SKM-1 (cell line): ENCODE data around the gene TRAF4.

ENCODE experiments used
- DNase-seq: peaks from one replicate; lab custom pipeline; 2025; ENCODE audit not compliant: unreplicated experiment; lab: John Stamatoyannopoulos, UW

Gene TRAF4

GRCh38 chr17:28743243-28744103 lies at the start of gene TRAF4:
TRAF4 (plus strand) TSS chr17:28744011; CDS start chr17:28744113, 102 bp downstream.
- DNase-seq, result peak; percentile 60

GRCh38 chr17:28698253-28698941 lies 45.4 kb upstream of the TRAF4 start:
- no peak for DNase-seq

- DNase-seq, result no peak
Observed at GRCh38 chr17:28700278-28700677, 43.5 kb upstream of the TRAF4 start.

DNA sequence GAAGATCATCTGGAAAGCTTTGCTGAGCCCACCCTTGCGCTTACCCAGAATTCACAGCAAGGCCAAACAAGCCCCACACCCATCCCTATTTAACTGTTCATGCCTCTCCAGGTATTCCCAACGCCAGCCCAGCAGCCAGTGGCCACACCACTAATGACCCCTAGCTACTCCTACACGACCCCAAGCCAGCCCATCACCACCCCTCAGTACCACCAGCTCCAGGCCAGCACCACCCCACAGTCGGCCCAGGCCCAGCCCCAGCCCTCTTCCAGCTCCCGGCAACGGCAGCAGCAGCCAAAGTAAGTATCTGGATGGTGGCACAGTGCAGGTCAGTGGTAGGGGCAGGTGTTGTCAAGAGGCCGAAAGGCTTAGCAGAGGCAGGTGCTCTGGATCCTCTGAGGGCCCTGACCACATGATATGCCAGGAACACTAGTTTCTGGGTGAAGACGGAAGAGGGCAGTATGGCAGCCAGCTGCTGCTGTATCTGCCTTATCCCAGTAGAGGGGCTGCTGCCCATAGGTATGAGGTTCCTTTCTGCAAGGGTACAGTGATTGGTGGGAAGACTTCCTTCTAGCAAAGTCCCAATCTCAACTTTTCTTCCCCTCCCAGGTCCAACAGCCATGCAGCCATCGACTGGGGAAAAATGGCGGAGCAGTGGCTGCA lies 42.9 kb upstream of the TRAF4 start:
- DNase-seq, result no peak

GRCh38 chr17:28702026-28702751 lies 41.6 kb upstream of the TRAF4 start:
- DNase-seq, result no peak

- DNase-seq, result no peak
Observed at GRCh38 chr17:28702752-28703150, 41.1 kb upstream of the TRAF4 start.

DNA sequence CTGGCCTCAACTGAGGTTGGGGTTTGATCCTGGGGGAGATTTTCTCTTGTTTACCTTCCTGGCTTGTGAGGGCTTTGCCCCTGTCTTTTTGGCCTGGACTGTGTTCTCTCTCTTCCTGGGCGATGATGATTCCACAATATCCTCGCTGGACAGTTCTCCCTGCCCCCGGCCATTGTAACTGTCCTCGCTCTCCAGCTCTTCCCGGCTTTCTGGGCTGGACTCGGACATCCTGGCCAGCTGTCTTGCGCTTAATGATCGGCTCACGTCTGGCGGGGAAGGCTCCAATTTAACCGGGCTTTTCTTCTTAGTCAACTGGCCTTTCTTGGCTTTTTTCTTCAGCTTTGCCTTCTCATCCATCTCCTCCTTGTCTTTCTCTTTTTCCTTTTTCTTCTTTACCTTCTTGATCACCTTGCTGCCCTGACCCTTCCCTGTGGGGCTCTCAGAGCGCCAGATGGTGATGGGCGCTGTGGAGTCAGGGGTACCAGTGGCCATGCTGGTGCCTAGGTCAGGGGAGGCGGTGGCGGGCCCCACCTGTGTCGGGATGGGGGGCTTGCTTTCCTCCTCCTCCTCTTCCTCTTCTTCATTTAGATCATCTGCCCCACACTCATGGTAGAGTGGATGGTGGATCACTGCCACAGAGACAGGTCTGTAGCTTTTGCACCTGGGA lies 40.1 kb upstream of the TRAF4 start:
- no peak for DNase-seq

GRCh38 chr17:28704219-28704858 lies 39.5 kb upstream of the TRAF4 start:
- no peak for DNase-seq

- no peak for DNase-seq
Observed at GRCh38 chr17:28705074-28705659, 38.6 kb upstream of the TRAF4 start.

- DNase-seq, result no peak
Observed at GRCh38 chr17:28705728-28706334, 38.0 kb upstream of the TRAF4 start.

GRCh38 chr17:28706471-28707338 lies 37.1 kb upstream of the TRAF4 start:
- DNase-seq, result no peak

DNA sequence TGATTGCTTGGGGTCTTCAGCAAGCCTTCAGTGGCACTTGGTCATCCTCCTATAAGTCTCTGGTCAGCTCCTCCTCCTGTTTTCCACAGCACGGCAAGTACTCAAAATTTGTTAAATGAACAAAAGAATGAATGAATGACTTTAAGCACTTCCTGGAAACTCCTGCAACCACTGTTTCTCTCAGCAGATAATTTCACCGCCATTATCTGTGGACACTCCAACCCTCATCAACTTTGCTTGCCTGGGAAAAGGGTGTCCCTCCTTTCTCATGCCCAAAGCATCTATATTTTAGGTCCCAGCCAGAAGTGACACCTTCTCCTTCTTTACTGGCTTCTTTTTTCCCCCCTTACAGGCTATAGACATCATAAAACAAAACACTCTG lies 36.5 kb upstream of the TRAF4 start:
- DNase-seq, result no peak

DNA sequence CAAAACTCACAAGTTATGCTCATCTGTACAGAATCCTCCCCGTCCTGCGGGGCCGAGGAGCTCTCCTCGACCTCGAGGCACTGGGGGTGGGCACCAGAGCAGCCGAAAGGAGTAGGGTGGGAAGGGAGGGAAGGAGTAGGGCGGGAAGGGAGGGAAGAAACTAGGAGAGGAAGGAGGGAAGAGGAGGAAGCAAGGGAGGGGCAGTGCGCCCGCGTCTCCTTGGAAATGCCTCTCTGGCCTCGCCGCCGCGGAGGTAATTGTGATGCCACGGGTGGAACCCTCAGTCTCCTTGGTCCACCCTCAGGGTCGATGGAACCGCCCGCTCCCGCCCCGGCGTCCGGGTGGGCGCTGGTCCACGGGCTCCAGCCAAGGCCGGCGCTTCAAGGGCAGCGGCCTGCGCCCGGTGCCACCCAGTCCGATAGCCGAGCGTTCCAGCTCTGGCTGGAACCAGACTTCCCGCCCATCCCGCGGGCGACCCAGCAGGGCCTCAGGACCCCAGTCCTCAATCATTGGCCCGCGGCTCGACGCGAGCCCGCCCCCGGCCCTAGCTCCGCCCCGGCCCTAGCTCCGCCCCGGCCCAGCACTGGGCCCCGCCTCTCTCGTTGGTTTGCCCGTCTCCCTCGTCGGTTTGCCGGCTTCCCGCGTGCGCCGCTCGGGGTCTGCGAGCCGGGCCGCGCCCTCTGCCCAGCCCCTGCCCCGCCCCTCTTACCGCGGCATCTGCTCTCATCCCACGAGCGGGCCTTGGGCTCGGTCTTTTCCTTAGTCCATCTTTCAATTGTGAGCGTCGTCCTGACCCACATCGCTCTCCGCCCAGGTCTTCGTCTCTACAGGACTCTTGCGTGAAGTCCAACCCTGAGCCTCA lies 32.7 kb upstream of the TRAF4 start:
- DNase-seq, result peak; percentile 29

DNA sequence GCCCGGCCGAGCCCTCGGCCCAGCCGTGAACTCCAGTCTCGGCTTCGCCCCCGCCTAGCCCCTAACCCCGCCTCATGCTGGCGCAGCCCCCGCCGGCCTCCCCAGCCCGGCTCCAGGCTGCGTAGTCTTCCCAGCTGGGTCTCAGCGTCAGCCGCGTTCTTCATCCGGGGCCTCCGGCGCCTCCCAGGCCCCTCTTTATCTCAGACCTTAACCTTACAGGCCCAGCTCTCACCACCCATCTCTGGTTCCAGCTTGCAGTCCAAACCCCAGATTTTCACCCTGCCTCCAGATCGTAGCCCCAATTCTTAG lies 32.1 kb upstream of the TRAF4 start, which contains the start of gene PROCA1:
PROCA1 (minus strand) TSS at position 166 of the 309 bp plus-strand sequence. CDS start 228 bp downstream, outside the sequence.
- DNase-seq, result no peak

- no peak for DNase-seq
Observed at GRCh38 chr17:28712032-28712704, 31.6 kb upstream of the TRAF4 start.

GRCh38 chr17:28712705-28713415 lies 31.0 kb upstream of the TRAF4 start:
- no peak for DNase-seq
